ENCODE data around the gene TSPEAR. TPM values are rescaled to one million over a fixed set of nuclear protein-coding genes. Genes with fewer than 3 reads are reported as not detected.

The TSPEAR gene
- total RNA-seq = not detected

DNA sequence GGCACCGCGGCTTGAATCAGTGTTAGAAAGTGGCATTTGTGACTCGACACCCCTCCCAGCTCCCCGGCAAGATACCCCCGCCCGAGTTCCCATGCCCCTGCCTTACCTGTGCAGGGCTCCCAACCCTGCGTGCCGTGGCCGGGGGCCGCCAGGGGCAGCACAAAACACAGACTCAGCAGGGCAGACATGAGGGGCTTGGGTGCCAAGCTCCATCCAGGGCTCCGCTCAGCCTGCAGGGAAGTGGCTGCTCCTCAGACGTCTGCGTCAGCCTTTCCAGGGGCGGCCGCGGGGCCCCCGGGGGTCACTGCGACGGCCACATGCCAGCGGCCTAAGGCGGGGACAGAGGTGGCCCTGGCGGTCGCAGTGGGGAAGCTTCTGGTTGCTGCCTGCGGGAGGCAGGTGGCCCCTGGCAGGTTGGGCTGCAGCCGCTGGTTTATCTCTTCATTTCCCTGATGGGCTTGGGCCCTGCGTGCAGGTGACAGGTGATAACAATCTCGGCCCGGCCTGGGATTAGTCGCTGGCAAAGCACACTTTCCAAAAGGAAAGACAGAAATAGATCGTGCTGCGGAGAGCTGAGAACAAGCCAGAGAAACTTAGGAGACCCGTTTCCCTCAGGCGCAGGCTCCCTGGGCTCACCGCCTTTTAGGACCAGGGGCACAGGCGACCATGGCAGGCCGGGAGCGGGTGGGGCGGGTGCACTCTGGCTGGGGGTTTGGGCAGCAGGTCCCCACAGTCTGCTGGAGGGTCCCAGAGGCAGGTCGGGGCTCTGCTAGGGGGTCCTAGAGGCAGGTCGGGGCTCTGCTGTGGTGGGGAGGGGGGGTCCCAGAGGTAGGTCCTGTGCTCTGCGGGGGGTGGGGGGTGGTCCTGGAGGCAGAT is at the start of gene TSPEAR:
TSS of gene TSPEAR (minus strand) at position 246 of the 876 bp plus-strand sequence. CDS start at position 188, 58 bp downstream.
- TF ChIP-seq, protein P1, sequence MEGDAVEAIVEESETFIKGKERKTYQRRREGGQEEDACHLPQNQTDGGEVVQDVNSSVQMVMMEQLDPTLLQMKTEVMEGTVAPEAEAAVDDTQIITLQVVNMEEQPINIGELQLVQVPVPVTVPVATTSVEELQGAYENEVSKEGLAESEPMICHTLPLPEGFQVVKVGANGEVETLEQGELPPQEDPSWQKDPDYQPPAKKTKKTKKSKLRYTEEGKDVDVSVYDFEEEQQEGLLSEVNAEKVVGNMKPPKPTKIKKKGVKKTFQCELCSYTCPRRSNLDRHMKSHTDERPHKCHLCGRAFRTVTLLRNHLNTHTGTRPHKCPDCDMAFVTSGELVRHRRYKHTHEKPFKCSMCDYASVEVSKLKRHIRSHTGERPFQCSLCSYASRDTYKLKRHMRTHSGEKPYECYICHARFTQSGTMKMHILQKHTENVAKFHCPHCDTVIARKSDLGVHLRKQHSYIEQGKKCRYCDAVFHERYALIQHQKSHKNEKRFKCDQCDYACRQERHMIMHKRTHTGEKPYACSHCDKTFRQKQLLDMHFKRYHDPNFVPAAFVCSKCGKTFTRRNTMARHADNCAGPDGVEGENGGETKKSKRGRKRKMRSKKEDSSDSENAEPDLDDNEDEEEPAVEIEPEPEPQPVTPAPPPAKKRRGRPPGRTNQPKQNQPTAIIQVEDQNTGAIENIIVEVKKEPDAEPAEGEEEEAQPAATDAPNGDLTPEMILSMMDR (IDR thresholded peaks at IDR 0.05; ENCODE audit: low read depth) = no peak

DNA sequence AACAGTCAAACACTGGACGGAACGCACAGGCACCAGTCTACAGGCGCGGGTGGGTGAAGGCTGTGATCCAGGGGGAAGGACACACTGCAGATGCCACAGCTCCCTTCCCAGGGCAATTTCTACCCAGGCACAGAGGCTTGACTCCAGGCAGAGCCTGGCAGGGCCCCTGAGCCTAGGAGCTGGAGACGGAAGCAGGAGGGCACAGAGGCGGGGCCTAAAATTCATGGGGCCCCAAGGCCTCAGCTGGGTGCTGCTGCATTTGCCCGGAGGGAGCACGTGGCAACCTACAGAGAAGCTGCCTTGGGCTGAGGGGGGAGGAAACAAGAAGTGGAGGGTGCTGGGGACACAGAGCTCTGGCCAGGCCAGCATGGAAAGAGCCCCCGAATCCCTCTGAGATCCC is 49.0 kb upstream of the TSPEAR start:
- TF ChIP-seq, protein P1 (IDR thresholded peaks at IDR 0.05; ENCODE audit: low read depth) = no peak

DNA sequence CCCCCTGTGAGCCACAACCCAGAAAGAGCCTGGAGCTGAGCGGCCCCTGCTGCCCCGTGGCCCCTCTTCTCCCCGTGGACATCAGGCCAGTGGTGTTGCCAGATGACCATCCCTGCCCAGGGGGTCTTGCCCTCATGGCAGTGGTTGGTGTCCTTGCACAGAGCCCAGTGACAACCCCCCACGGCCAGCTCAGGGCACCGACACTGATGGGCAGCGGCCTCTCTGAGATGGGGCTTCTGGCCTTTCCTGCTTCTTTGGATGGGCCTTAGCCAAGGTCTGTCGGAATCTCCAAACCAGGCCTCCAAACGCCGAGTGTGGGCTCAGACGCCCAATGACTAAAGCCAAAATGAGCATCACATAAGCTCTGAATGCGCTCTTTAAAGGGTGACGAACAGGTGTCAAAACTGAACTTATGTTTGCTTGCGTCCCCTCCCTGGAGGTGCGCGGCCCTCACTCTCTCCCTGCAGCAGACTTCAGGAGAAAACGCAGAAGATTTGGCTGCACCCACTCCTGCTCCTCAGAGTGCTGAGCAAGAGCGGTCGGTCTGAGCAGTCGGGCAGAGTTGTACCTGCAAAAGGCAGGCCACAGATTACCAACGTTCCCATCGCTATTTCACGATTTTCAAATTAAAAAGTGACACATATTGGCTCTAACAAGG is 48.4 kb upstream of the TSPEAR start:
- TF ChIP-seq, protein P1 (IDR thresholded peaks at IDR 0.05; ENCODE audit: low read depth) = no peak

DNA sequence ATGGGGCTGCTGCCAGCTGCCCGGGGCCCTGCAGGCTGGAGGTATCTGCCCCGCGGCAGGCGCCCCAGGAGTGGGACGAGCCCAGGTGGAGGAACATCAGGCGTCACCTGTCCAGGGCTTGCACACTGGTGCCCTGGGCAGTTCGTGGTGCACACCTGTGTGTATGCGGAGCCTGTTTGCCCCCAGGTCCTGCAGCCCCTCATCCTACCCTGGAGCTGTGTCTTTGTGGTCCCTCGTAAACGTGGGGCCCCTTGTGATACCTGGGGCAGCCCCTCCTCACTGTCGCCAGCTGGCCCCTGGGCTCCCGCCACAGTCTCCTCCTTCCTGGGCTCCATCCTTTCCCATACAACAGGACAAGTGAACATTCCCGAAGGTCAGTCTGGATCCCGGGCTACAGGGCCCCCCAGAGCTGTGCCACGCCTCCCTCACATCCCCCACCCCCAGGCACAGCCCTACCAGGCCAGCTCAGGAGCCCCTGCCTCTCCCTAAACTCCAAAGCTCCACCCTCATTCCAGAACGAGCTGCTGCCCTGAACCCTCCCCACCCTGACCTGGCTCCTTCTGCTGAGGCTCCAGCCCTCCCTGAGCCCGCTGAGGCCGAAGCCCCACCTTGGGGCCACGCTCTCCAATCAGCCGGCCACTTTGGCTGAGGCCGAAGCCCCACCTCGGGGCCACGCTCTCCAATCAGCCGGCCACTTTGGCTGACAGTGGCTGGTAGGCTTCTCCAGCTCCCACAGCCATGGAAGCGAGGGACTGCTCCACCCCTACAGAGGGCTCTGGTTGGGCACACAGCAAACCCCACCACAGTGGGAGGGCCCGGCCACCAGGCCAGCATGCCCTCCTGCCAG is 47.6 kb upstream of the TSPEAR start:
- TF ChIP-seq, protein P1 (IDR thresholded peaks at IDR 0.05; ENCODE audit: low read depth) = no peak

DNA sequence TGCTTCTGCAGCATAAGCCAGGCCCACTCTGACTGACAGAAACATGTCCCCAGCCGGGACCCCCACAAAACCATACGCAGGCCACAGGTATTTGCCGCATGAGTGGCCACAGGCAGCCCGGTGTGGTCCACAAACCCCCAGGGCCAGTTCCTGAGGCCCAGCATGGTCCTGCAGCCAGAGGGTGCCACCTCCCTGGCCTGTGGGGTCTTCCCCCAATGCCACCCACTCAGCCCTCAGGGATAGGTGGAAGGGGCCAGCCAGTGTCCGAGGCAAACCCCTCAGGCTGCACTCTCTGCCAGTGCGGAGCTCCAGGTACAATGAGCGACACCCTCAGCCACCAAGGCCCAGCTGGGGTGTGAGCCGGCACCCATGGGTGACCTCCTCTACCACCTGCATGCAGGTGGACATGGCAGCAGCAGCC is 46.8 kb upstream of the TSPEAR start:
- TF ChIP-seq, protein P1 (IDR thresholded peaks at IDR 0.05; ENCODE audit: low read depth) = no peak

DNA sequence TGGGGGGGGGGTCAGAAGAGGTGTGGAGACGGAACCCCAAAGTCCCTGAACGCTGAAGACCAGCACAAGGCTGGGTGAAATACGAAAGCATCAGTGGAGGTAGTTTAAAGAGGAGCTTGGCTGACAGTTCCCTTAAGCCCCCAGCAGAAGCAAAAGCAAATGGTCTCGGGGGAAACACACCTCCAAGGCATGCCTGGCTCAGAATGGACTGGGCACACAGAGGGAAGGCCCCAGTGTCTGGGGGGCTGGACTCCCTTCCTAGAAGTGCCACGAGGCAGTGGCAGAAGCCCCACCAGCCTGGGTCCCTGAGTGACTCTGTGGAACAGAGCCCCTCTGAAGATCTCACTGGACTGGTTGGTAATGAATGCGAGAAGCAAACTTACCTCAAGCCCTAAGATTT is 46.4 kb upstream of the TSPEAR start:
- TF ChIP-seq, protein P1 (IDR thresholded peaks at IDR 0.05; ENCODE audit: low read depth) = no peak

Measured in subcutaneous adipose tissue (tissue), 4 donors.